ENCODE measurements around the gene MIS12. TPM values are rescaled to one million over a fixed set of nuclear protein-coding genes. Genes with fewer than 3 reads are reported as not detected.
A peak's percentile ranks its signal among the peaks of the same experiment; 100 is the strongest.

Gene MIS12
- total and polyA plus RNA-seq, 9 of the 15 experiments (the other 6 are each of a cell fraction or from before 2014, with no cell fraction given) = 13.5 to 31.9 (median 25.5) TPM

DNA sequence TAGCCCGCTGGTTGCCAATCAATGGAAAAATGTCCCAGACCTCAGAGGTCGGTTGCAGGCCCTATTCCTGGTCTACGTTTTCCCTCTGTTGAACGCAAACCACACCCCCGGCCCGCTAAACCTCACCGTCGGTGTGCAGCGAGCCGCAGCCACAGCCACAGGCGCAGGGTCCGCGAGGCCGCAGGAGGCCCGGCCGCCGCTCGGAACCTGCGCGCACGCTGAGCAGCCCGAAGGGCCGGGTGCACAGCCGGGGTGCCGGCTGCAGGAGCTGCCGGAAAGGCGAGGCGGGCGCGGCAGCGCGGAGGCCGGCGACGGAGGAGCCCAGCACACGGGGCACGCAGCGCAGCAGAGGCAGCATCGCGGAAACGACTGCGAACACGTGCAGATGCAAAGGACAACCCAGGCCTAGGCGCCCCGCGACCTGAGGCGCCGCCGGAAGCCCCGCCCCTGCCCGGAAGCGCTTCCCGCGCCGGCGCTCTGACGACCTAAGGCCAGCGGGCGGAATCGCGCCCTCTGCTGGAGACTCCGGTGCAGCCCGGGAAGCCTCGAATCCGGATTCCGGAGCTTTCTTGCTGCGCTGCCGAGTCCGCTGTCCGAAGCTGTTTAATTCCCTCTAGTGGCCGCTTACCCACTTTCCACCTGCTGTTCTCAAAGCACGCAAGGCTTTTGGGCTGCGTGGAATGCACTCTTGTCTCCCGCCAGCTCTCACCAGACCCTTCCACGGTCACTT is 47.5 kb upstream of the MIS12 start, which contains the start of gene C1QBP (continued):
- TF ChIP-seq, protein P1, sequence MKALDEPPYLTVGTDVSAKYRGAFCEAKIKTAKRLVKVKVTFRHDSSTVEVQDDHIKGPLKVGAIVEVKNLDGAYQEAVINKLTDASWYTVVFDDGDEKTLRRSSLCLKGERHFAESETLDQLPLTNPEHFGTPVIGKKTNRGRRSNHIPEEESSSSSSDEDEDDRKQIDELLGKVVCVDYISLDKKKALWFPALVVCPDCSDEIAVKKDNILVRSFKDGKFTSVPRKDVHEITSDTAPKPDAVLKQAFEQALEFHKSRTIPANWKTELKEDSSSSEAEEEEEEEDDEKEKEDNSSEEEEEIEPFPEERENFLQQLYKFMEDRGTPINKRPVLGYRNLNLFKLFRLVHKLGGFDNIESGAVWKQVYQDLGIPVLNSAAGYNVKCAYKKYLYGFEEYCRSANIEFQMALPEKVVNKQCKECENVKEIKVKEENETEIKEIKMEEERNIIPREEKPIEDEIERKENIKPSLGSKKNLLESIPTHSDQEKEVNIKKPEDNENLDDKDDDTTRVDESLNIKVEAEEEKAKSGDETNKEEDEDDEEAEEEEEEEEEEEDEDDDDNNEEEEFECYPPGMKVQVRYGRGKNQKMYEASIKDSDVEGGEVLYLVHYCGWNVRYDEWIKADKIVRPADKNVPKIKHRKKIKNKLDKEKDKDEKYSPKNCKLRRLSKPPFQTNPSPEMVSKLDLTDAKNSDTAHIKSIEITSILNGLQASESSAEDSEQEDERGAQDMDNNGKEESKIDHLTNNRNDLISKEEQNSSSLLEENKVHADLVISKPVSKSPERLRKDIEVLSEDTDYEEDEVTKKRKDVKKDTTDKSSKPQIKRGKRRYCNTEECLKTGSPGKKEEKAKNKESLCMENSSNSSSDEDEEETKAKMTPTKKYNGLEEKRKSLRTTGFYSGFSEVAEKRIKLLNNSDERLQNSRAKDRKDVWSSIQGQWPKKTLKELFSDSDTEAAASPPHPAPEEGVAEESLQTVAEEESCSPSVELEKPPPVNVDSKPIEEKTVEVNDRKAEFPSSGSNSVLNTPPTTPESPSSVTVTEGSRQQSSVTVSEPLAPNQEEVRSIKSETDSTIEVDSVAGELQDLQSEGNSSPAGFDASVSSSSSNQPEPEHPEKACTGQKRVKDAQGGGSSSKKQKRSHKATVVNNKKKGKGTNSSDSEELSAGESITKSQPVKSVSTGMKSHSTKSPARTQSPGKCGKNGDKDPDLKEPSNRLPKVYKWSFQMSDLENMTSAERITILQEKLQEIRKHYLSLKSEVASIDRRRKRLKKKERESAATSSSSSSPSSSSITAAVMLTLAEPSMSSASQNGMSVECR (CRISPR knock-in tag; IDR thresholded peaks at IDR 0.05) = peak; percentile 87
- TF ChIP-seq, protein P2, sequence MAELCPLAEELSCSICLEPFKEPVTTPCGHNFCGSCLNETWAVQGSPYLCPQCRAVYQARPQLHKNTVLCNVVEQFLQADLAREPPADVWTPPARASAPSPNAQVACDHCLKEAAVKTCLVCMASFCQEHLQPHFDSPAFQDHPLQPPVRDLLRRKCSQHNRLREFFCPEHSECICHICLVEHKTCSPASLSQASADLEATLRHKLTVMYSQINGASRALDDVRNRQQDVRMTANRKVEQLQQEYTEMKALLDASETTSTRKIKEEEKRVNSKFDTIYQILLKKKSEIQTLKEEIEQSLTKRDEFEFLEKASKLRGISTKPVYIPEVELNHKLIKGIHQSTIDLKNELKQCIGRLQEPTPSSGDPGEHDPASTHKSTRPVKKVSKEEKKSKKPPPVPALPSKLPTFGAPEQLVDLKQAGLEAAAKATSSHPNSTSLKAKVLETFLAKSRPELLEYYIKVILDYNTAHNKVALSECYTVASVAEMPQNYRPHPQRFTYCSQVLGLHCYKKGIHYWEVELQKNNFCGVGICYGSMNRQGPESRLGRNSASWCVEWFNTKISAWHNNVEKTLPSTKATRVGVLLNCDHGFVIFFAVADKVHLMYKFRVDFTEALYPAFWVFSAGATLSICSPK (IDR thresholded peaks at IDR 0.05; ENCODE audit: borderline replicate concordance) = no peak
- no peak for TF ChIP-seq HLTF (IDR thresholded peaks at IDR 0.05)
- peak; percentile 93 for TF ChIP-seq ZSCAN29 (IDR thresholded peaks at IDR 0.05)
- TF ChIP-seq, protein P3, sequence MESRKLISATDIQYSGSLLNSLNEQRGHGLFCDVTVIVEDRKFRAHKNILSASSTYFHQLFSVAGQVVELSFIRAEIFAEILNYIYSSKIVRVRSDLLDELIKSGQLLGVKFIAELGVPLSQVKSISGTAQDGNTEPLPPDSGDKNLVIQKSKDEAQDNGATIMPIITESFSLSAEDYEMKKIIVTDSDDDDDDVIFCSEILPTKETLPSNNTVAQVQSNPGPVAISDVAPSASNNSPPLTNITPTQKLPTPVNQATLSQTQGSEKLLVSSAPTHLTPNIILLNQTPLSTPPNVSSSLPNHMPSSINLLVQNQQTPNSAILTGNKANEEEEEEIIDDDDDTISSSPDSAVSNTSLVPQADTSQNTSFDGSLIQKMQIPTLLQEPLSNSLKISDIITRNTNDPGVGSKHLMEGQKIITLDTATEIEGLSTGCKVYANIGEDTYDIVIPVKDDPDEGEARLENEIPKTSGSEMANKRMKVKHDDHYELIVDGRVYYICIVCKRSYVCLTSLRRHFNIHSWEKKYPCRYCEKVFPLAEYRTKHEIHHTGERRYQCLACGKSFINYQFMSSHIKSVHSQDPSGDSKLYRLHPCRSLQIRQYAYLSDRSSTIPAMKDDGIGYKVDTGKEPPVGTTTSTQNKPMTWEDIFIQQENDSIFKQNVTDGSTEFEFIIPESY (CRISPR knock-in tag; IDR thresholded peaks at IDR 0.05) = peak; percentile 40; the same call in 1 of the 2 replicates
- no peak for TF ChIP-seq HNRNPL (IDR thresholded peaks at IDR 0.05; ENCODE audit: low read depth, low read length)
- TF ChIP-seq CCNT2 (IDR thresholded peaks at IDR 0.05; ENCODE audit: borderline replicate concordance, extremely low read depth, insufficient read length, low read depth, low read length) = peak; percentile 49
- TF ChIP-seq CREB1 (IDR thresholded peaks at IDR 0.05) = 0 out of 2 replicates have a peak, but pooled peaks have one; percentile 31
- peak; percentile 41; the same call in 1 of the 2 replicates for TF ChIP-seq CREB1 (CRISPR knock-in tag; IDR thresholded peaks at IDR 0.05)
- TF ChIP-seq SP1 (CRISPR knock-in tag; IDR thresholded peaks at IDR 0.05) = no peak
- peak; percentile 40 for TF ChIP-seq TAF1 (IDR thresholded peaks at IDR 0.05; ENCODE audit: control insufficient read depth, extremely low read depth, insufficient read depth, low read length, severe bottlenecking)
- peak; percentile 54 to 77 for TF ChIP-seq RAD21 (CRISPR knock-in tag; conservative IDR thresholded peaks at IDR 0.05 in 1 of 2, IDR thresholded peaks at IDR 0.05 in 1 of 2)
- TF ChIP-seq KLF13 (tag; IDR thresholded peaks at IDR 0.05; ENCODE audit: borderline replicate concordance, low read depth) = no peak
- no peak for TF ChIP-seq ZNF707 (CRISPR knock-in tag; conservative IDR thresholded peaks at IDR 0.05)
- TF ChIP-seq RBM14 (IDR thresholded peaks at IDR 0.05; ENCODE audit: borderline replicate concordance, insufficient read depth, low read depth, low read length) = no peak
- TF ChIP-seq, protein P4, sequence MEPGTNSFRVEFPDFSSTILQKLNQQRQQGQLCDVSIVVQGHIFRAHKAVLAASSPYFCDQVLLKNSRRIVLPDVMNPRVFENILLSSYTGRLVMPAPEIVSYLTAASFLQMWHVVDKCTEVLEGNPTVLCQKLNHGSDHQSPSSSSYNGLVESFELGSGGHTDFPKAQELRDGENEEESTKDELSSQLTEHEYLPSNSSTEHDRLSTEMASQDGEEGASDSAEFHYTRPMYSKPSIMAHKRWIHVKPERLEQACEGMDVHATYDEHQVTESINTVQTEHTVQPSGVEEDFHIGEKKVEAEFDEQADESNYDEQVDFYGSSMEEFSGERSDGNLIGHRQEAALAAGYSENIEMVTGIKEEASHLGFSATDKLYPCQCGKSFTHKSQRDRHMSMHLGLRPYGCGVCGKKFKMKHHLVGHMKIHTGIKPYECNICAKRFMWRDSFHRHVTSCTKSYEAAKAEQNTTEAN (CRISPR knock-in tag; IDR thresholded peaks at IDR 0.05) = no peak
- no peak for TF ChIP-seq RCOR1 (IDR thresholded peaks at IDR 0.05; ENCODE audit: borderline replicate concordance in 1 of 2, low read depth in 2 of 2, low read length in 2 of 2)

Measured in K562 (cell line).